ENCODE results near the gene RUVBL1. TPM values are rescaled to one million over a fixed set of nuclear protein-coding genes. Genes with fewer than 3 reads are reported as not detected.
A peak's percentile ranks its signal among the peaks of the same experiment; 100 is the strongest.

RUVBL1 gene
- total and polyA plus RNA-seq, 4 donors = 13.3 to 23.1 (median 13.9) TPM

DNA sequence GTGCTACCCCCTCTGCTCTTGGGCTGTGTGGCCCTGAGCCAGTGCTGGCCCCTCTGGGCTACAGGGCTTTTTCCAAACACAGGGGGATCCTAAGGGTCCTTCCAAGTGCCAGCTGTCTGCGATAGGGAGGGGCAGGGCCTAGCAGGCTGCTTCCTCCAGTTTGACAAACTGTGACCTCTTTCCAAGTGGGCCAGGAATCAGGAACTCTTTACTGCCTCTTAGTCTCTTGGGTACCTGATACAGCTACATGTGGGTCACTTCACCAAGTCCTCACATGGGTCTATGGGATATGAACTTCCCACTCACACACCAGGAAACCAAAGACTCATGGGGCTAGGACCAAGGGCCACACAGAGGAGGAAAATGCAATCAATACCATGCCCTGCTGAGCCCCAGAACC lies 45.9 kb downstream of the RUVBL1 start:
- TF ChIP-seq ATF3 (IDR thresholded peaks at IDR 0.05) (no peak), HNF4A (conservative IDR thresholded peaks at IDR 0.05) (no peak)
- DNase-seq (ENCODE audit: low spot score) = no peak
- 63% methylated on average over 1 of the region's 1 CpG for WGBS
- Histone ChIP-seq H3K4me1 (ENCODE audit: control insufficient read depth in 4 of 4, insufficient read depth in 4 of 4, low read length in 3 of 4) (peaks cover 21 to 81% (median 64%) of the 10 kb centered on the region in 4 donors), H3K9me3 (ENCODE audit: control insufficient read depth in 4 of 4, low read length in 3 of 4) (no peaks in the 10 kb centered on the region), H3K4me3 (ENCODE audit: low read depth in 1 of 3, low read length in 3 of 3) (no peak overlapping the region), H3K36me3 (ENCODE audit: control insufficient read depth in 4 of 4, insufficient read depth in 3 of 4, low read depth in 1 of 4, low read length in 3 of 4) (peaks cover 0 to 1% (median 0%) of the 10 kb centered on the region in 4 donors), H3K27me3 (ENCODE audit: control insufficient read depth in 4 of 4, insufficient read depth in 4 of 4, low read length in 3 of 4) (no peaks in the 10 kb centered on the region), H3K9ac (ENCODE audit: low read depth in 1 of 2, low read length in 2 of 2) (no peak overlapping the region), H3K27ac (ENCODE audit: low read depth in 1 of 2, low read length in 2 of 2) (peak overlapping the region in 1 of 2 donors; percentile 8)

DNA sequence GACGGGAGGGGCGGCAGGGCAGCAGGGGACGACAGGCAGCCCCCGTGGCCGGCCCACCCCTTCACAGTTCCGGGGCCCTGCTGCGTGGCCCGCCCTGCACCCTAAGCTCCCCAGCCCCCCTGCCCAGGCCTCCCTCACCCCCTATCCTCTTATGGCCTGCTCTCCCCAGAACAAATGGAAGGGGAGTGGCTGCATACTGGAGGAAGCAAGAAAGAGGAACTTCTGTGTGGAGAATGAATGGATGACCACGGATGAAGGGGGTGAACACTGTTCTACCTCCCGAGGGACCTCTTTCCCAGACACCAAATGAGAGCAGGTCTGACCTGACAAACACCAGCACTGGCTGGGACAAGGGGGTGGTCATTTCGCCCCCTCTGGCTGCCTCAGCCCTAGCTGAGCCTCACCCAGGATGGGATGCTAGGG lies 46.4 kb downstream of the RUVBL1 start:
- no peaks in the 10 kb centered on the region for H3K27me3 ChIP-seq (ENCODE audit: control insufficient read depth in 4 of 4, insufficient read depth in 4 of 4, low read length in 3 of 4)
- H3K27ac ChIP-seq (ENCODE audit: low read depth in 1 of 2, low read length in 2 of 2) = peak overlapping the region in 1 of 2 donors; percentile 8
- 54% methylated on average over 11 of the region's 11 CpGs for WGBS
- TF ChIP-seq, protein P1, sequence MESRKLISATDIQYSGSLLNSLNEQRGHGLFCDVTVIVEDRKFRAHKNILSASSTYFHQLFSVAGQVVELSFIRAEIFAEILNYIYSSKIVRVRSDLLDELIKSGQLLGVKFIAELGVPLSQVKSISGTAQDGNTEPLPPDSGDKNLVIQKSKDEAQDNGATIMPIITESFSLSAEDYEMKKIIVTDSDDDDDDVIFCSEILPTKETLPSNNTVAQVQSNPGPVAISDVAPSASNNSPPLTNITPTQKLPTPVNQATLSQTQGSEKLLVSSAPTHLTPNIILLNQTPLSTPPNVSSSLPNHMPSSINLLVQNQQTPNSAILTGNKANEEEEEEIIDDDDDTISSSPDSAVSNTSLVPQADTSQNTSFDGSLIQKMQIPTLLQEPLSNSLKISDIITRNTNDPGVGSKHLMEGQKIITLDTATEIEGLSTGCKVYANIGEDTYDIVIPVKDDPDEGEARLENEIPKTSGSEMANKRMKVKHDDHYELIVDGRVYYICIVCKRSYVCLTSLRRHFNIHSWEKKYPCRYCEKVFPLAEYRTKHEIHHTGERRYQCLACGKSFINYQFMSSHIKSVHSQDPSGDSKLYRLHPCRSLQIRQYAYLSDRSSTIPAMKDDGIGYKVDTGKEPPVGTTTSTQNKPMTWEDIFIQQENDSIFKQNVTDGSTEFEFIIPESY (IDR thresholded peaks at IDR 0.05) = no peak
- H3K4me1 ChIP-seq (ENCODE audit: control insufficient read depth in 4 of 4, insufficient read depth in 4 of 4, low read length in 3 of 4) = peaks cover 17 to 81% (median 64%) of the 10 kb centered on the region in 4 donors
- peaks cover 0 to 4% (median 0%) of the 10 kb centered on the region in 4 donors for H3K36me3 ChIP-seq (ENCODE audit: control insufficient read depth in 4 of 4, insufficient read depth in 3 of 4, low read depth in 1 of 4, low read length in 3 of 4)
- no peaks in the 10 kb centered on the region for H3K9me3 ChIP-seq (ENCODE audit: control insufficient read depth in 4 of 4, low read length in 3 of 4)
- H3K9ac ChIP-seq (ENCODE audit: low read depth in 1 of 2, low read length in 2 of 2) = no peak overlapping the region
- DNase-seq (ENCODE audit: low spot score) = no peak
- H3K4me3 ChIP-seq (ENCODE audit: low read depth in 1 of 3, low read length in 3 of 3) = peak overlapping the region in 1 of 3 donors; percentile 34

DNA sequence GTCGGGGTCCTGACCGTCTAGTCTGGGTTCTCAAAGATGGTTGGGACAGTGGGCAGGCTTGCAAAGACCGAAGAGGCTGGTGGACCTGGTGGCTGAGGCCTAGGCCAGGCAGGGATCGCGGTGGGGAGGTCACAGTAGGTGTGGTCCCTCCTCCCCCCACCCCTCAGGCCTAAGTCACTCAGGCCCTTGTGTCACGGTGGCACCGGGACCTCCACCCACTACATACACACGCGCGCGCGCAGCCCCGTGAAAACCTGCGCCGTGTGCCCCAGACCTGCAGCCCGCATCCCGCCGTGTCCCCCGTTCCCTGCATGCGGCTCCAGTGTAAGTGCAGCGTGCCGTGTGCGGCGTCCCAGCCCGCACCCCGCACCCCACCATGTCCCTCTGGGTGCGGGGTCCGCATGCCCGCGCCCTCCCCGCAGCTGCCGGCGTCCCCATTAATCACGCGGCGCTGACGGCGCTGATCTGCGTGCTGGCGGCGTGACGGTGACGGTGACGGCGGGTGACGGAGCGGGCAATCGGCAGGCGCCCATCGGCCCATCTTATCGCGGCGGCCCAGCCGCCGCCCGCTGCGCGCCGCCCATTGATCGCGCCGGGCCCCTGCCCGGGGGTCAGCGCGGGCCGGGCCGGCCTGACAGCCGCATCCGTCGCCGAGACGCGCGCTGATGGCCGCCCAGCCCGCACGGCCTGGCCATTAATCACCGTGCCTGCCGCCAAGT lies 47.0 kb downstream of the RUVBL1 start:
- WGBS = 38% methylated on average over 79 of the region's 79 CpGs
- peak; percentile 79 for DNase-seq (ENCODE audit: low spot score)
- Histone ChIP-seq H3K27me3 (ENCODE audit: control insufficient read depth in 4 of 4, insufficient read depth in 4 of 4, low read length in 3 of 4) (no peaks in the 10 kb centered on the region), H3K9ac (ENCODE audit: low read depth in 1 of 2, low read length in 2 of 2) (no peak overlapping the region), H3K4me1 (ENCODE audit: control insufficient read depth in 4 of 4, insufficient read depth in 4 of 4, low read length in 3 of 4) (peaks cover 15 to 81% (median 64%) of the 10 kb centered on the region in 4 donors), H3K36me3 (ENCODE audit: control insufficient read depth in 4 of 4, insufficient read depth in 3 of 4, low read depth in 1 of 4, low read length in 3 of 4) (peaks cover 0 to 6% (median 2%) of the 10 kb centered on the region in 4 donors), H3K9me3 (ENCODE audit: control insufficient read depth in 4 of 4, low read length in 3 of 4) (no peaks in the 10 kb centered on the region), H3K4me3 (ENCODE audit: low read depth in 1 of 3, low read length in 3 of 3) (peak overlapping the region; percentile 4 to 40 (median 40)), H3K27ac (ENCODE audit: low read depth in 1 of 2, low read length in 2 of 2) (no peak overlapping the region)
- TF ChIP-seq MAX (IDR thresholded peaks at IDR 0.05) (no peak), RXRA (IDR thresholded peaks at IDR 0.05) (no peak), GABPA (IDR thresholded peaks at IDR 0.05 in 1 of 2, conservative IDR thresholded peaks at IDR 0.05 in 1 of 2) (no peak)
- TF ChIP-seq, protein P2, sequence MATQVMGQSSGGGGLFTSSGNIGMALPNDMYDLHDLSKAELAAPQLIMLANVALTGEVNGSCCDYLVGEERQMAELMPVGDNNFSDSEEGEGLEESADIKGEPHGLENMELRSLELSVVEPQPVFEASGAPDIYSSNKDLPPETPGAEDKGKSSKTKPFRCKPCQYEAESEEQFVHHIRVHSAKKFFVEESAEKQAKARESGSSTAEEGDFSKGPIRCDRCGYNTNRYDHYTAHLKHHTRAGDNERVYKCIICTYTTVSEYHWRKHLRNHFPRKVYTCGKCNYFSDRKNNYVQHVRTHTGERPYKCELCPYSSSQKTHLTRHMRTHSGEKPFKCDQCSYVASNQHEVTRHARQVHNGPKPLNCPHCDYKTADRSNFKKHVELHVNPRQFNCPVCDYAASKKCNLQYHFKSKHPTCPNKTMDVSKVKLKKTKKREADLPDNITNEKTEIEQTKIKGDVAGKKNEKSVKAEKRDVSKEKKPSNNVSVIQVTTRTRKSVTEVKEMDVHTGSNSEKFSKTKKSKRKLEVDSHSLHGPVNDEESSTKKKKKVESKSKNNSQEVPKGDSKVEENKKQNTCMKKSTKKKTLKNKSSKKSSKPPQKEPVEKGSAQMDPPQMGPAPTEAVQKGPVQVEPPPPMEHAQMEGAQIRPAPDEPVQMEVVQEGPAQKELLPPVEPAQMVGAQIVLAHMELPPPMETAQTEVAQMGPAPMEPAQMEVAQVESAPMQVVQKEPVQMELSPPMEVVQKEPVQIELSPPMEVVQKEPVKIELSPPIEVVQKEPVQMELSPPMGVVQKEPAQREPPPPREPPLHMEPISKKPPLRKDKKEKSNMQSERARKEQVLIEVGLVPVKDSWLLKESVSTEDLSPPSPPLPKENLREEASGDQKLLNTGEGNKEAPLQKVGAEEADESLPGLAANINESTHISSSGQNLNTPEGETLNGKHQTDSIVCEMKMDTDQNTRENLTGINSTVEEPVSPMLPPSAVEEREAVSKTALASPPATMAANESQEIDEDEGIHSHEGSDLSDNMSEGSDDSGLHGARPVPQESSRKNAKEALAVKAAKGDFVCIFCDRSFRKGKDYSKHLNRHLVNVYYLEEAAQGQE (IDR thresholded peaks at IDR 0.05) = no peak

All from liver (tissue), 9 donors.